ENCODE results near the gene SMPDL3B.

GRCh38 chr1:27949027-27949426 is 14.2 kb downstream of the SMPDL3B start:
- TF ChIP-seq CTCF (IDR thresholded peaks at IDR 0.05; ENCODE audit: low read depth, low read length, poor library complexity, severe bottlenecking) (no peak), EZH2phosphoT487 (IDR thresholded peaks at IDR 0.05; ENCODE audit: borderline replicate concordance, low read length) (no peak)
